IMR-90 (cell line): ENCODE data around the gene GATAD2A. TPM values are rescaled to one million over a fixed set of nuclear protein-coding genes. Genes with fewer than 3 reads are reported as not detected.

ENCODE experiments used
- ATAC-seq: fragments of 200-7000 bp; cut with Tn5 transposase; 2 replicates; pipeline ENCODE4 v1.9.1; 2020; ENCODE audit warnings: low read depth, mild to moderate bottlenecking, moderate library complexity
- BruUV-seq: library from RNA; stranded (reverse); fragments of 400-500 nt; replicated peaks from 2 replicates; lab custom pipeline; 2021; lab: Mats Ljungman, UMichigan
- CTCF ChIA-PET: fragments of 300-600 bp; formaldehyde crosslinking; extraction: SDS; loops from one replicate; lab custom pipeline; 2021; ENCODE audit warnings: antibody characterized with exemption; lab: Yijun Ruan, JAX
- POLR2A ChIA-PET: fragments of 300-600 bp; sonication (Branson Sonifier 250); formaldehyde crosslinking; loops from one replicate; lab custom pipeline; 2022; ENCODE audit warnings: antibody characterized with exemption; ENCODE audit not compliant: unreplicated experiment; lab: Charles Lee
- DNase-seq: peaks from one replicate; pipeline ENCODE4 v3.0.0; 2013
- H2AFZ ChIP-seq: replicated peaks from 2 replicates; pipeline ENCODE3; 2013; ENCODE audit warnings: low read length, mild to moderate bottlenecking; ENCODE audit not compliant: poor library complexity
- H2AK5ac ChIP-seq: 2 replicates; pipeline ENCODE4 v1.6.1; 2013; ENCODE audit warnings: low read depth, low read length, inconsistent platforms
- H2AK9ac ChIP-seq: replicated peaks from 2 replicates; pipeline ENCODE3; 2013; ENCODE audit warnings: mild to moderate bottlenecking, low read depth, low read length, moderate library complexity; ENCODE audit not compliant: poor library complexity
- H2BK120ac ChIP-seq: 2 replicates; pipeline ENCODE4 v1.6.1; 2013; ENCODE audit warnings: low read depth, low read length, inconsistent platforms
- H2BK15ac ChIP-seq: 3 replicates; pipeline ENCODE4 v1.6.1; 2013; ENCODE audit warnings: low read depth, low read length, inconsistent platforms
- H2BK20ac ChIP-seq: 2 replicates; pipeline ENCODE4 v1.6.1; 2013; ENCODE audit warnings: low read depth, mild to moderate bottlenecking, inconsistent platforms, low read length, moderate library complexity
- H2BK5ac ChIP-seq: 2 replicates; pipeline ENCODE4 v1.6.1; 2013; ENCODE audit warnings: mild to moderate bottlenecking, low read depth, low read length, inconsistent platforms; ENCODE audit not compliant: poor library complexity, severe bottlenecking
- H3K14ac ChIP-seq: replicated peaks from 2 replicates; pipeline ENCODE4 v1.6.1; 2013; ENCODE audit warnings: low read depth, low read length, inconsistent platforms
- H3K18ac ChIP-seq: 2 replicates; pipeline ENCODE4 v1.6.1; 2013; ENCODE audit warnings: low read depth, low read length, control low read depth
- H3K23ac ChIP-seq: 2 replicates; pipeline ENCODE4 v1.6.1; 2013; ENCODE audit warnings: low read depth, low read length, inconsistent platforms
- H3K27ac ChIP-seq: 2 replicates; pipeline ENCODE4 v1.5.1; 2013; ENCODE audit warnings: mild to moderate bottlenecking, control low read depth, low read length; ENCODE audit not compliant: insufficient read depth
- H3K27me3 ChIP-seq: 2 replicates; pipeline ENCODE4 v1.6.1; 2013; ENCODE audit warnings: low read length; ENCODE audit not compliant: control insufficient read depth, insufficient read depth
- H3K36me3 ChIP-seq: 2 replicates; pipeline ENCODE4 v1.6.1; 2013; ENCODE audit warnings: low read length, mixed read lengths; ENCODE audit not compliant: control insufficient read depth, insufficient read depth
- H3K4ac ChIP-seq: 2 replicates; pipeline ENCODE4 v1.6.1; 2013; ENCODE audit warnings: low read depth, low read length, inconsistent platforms
- H3K4me1 ChIP-seq: 2 replicates; pipeline ENCODE4 v1.6.1; 2013; ENCODE audit warnings: low read length, mixed read lengths; ENCODE audit not compliant: control insufficient read depth, insufficient read depth
- H3K4me2 ChIP-seq: 2 replicates; pipeline ENCODE4 v1.6.1; 2013; ENCODE audit warnings: low read depth, mild to moderate bottlenecking, control low read depth, low read length, moderate library complexity
- H3K4me3 ChIP-seq: 2 replicates; pipeline ENCODE4 v1.5.1; 2013; ENCODE audit warnings: low read depth, mild to moderate bottlenecking, control low read depth, low read length, moderate library complexity; ENCODE audit not compliant: insufficient read depth
- H3K56ac ChIP-seq: 2 replicates; pipeline ENCODE4 v1.6.1; 2013; ENCODE audit warnings: low read length, inconsistent platforms; ENCODE audit not compliant: insufficient read depth; ENCODE audit errors: extremely low read depth
- H3K79me1 ChIP-seq, 2 experiments: 2 replicates each; pipeline ENCODE4 v1.6.1; 2013; ENCODE audit warnings: low read length in 2 of 2, inconsistent platforms in 1 of 2, low read depth in 1 of 2
- H3K9ac ChIP-seq: 2 replicates; pipeline ENCODE4 v1.6.1; 2013; ENCODE audit warnings: low read depth, low read length, control low read depth
- H3K9me1 ChIP-seq: 2 replicates; pipeline ENCODE4 v1.6.1; 2013; ENCODE audit warnings: low read length, inconsistent platforms; ENCODE audit not compliant: insufficient read depth
- H3K9me3 ChIP-seq: 2 replicates; pipeline ENCODE4 v1.6.1; 2013; ENCODE audit warnings: low read length; ENCODE audit not compliant: control insufficient read depth, insufficient read depth
- H4K20me1 ChIP-seq: 2 replicates; pipeline ENCODE4 v1.6.1; 2013; ENCODE audit warnings: low read length, inconsistent platforms; ENCODE audit not compliant: insufficient read depth
- H4K5ac ChIP-seq: 2 replicates; pipeline ENCODE4 v1.6.1; 2013; ENCODE audit warnings: mild to moderate bottlenecking, low read depth, low read length, control low read depth
- H4K8ac ChIP-seq, 2 experiments: 2 replicates each; pipeline ENCODE4 v1.6.1; 2013; ENCODE audit warnings: low read depth in 2 of 2, low read length in 2 of 2, control low read depth in 1 of 2, inconsistent platforms in 1 of 2
- H4K91ac ChIP-seq: 2 replicates; pipeline ENCODE4 v1.6.1; 2013; ENCODE audit warnings: low read depth, low read length, inconsistent platforms; ENCODE audit not compliant: insufficient read depth
- CHD1 ChIP-seq: IDR thresholded peaks from 2 replicates; pipeline ENCODE4 v1.6.1; 2012; ENCODE audit warnings: low read depth, low read length, improper control_type of control experiment
- CTCF ChIP-seq: conservative IDR thresholded peaks from 2 replicates; pipeline ENCODE4 v1.5.1; 2012; ENCODE audit warnings: mild to moderate bottlenecking, low read depth, low read length, improper control_type of control experiment
- ELK1 ChIP-seq: fragments of 150-350 bp; IDR thresholded peaks from 2 replicates; pipeline ENCODE4 v1.6.1; 2016; ENCODE audit warnings: low read depth, mild to moderate bottlenecking, low read length, moderate library complexity, borderline replicate concordance
- FOS ChIP-seq: fragments of 150-350 bp; IDR thresholded peaks from 2 replicates; pipeline ENCODE4 v1.6.1; 2016; ENCODE audit warnings: low read depth, low read length
- MAFK ChIP-seq: IDR thresholded peaks from 2 replicates; pipeline ENCODE4 v1.6.1; 2012; ENCODE audit warnings: low read depth, low read length, improper control_type of control experiment
- MAZ ChIP-seq: IDR thresholded peaks from 2 replicates; pipeline ENCODE4 v1.6.1; 2012; ENCODE audit warnings: low read depth, mild to moderate bottlenecking, low read length, improper control_type of control experiment, moderate library complexity, borderline replicate concordance
- MXI1 ChIP-seq: IDR thresholded peaks from 2 replicates; pipeline ENCODE4 v1.6.1; 2012; ENCODE audit warnings: low read depth, mild to moderate bottlenecking, low read length, moderate library complexity, borderline replicate concordance
- NFE2L2 ChIP-seq: fragments of 150-350 bp; IDR thresholded peaks from 2 replicates; pipeline ENCODE4 v1.6.1; 2016; ENCODE audit warnings: low read depth, mild to moderate bottlenecking, low read length
- POLR2A ChIP-seq: IDR thresholded peaks from 2 replicates; pipeline ENCODE4 v1.6.1; 2012; ENCODE audit warnings: mild to moderate bottlenecking, low read depth, low read length
- RAD21 ChIP-seq: IDR thresholded peaks from 2 replicates; pipeline ENCODE4 v1.6.1; 2012; ENCODE audit warnings: low read length, improper control_type of control experiment
- RCOR1 ChIP-seq: IDR thresholded peaks from 2 replicates; pipeline ENCODE4 v1.6.1; 2012; ENCODE audit warnings: mild to moderate bottlenecking, low read length, improper control_type of control experiment; ENCODE audit not compliant: insufficient replicate concordance
- SMC3 ChIP-seq: fragments of 150-350 bp; IDR thresholded peaks from 2 replicates; pipeline ENCODE4 v1.6.1; 2016; ENCODE audit warnings: low read depth, mild to moderate bottlenecking, antibody characterized with exemption, low read length, moderate library complexity
- WGBS, 2 experiments: methylation state at CpG; one replicate each; pipeline versions ENCODE4 v1.1.5 to v1.1.7; 2013; ENCODE audit warnings: missing lambda C conversion rate in 2 of 2; ENCODE audit not compliant: insufficient read length in 1 of 2; ENCODE audit errors: extremely low coverage in 2 of 2; 5-methylcytosine and 5-hydroxymethylcytosine counted together
- dilution Hi-C: fragments of 300-500 bp; cut with HindIII; formaldehyde crosslinking; loops from one replicate; pipeline ENCODE4 v1.14.3; 2018; ENCODE audit warnings: low sequenced_read_pairs; ENCODE audit not compliant: unreplicated experiment
- in situ Hi-C: fragments of 300-500 bp; cut with MboI; formaldehyde crosslinking; loops from 3 replicates; pipeline ENCODE4 v1.14.3; 2019; ENCODE audit warnings: low sequenced_read_pairs, inconsistent platforms, mixed read lengths
- intact Hi-C: fragments of 100-400 bp; cut with micrococcal nuclease; formaldehyde crosslinking; loops from 2 replicates; pipeline ENCODE4 v1.10.0; 2022
- polyA plus RNA-seq, 3 experiments: library from polyadenylated mRNA; depleted of rRNA; stranded (reverse); fragments of >200 nt; gene quantifications; 2 replicates each; pipeline ENCODE4 v1.2.3, GENCODE V29; 2012; ENCODE audit warnings: low replicate concordance in 1 of 3
- total RNA-seq: library from RNA; depleted of rRNA; stranded (reverse); fragments of >200 nt; gene quantifications from 2 replicates; pipeline ENCODE4 v1.2.3, GENCODE V29; 2012

Gene GATAD2A
- total and polyA plus RNA-seq, 2 of the 4 experiments (the other 2 are of a cell fraction) = 23.5 to 33.2 TPM

GRCh38 chr19:19480688-19481087 lies 75.2 kb downstream of the GATAD2A start:
- peaks cover 12% of the 10 kb centered on the region for H3K9me1 ChIP-seq
- TF ChIP-seq MXI1 (no peak), ELK1 (no peak), NFE2L2 (no peak), RAD21 (no peak), MAFK (no peak), POLR2A (no peak), RCOR1 (no peak), MAZ (no peak), CHD1 (no peak), CTCF (no peak), SMC3 (no peak), FOS (no peak)
- H3K27me3 ChIP-seq = no peaks in the 10 kb centered on the region
- no peak overlapping the region for H2AK9ac ChIP-seq
- H3K4me1 ChIP-seq = peaks cover 17% of the 10 kb centered on the region
- no peak overlapping the region for H4K5ac ChIP-seq
- H3K27ac ChIP-seq = no peak overlapping the region
- peaks cover 34% of the 10 kb centered on the region for H4K20me1 ChIP-seq
- DNase-seq = no peak
- no peak overlapping the region for H2AFZ ChIP-seq
- no TSS peak for BruUV-seq
- peaks cover 24 to 91% of the 10 kb centered on the region in 2 experiments for H3K79me1 ChIP-seq
- H3K18ac ChIP-seq = no peak overlapping the region
- H4K8ac ChIP-seq = no peak overlapping the region
- CTCF ChIA-PET = no interaction called here
- no peak overlapping the region for H3K14ac ChIP-seq
- H2AK5ac ChIP-seq = no peak overlapping the region
- H3K4me2 ChIP-seq = no peak overlapping the region
- peaks cover 4% of the 10 kb centered on the region; the same call in 1 of the 2 replicates for H3K36me3 ChIP-seq
- no peak overlapping the region for H3K4ac ChIP-seq
- no CpG with 5 or more reads among the region's 5 CpGs for WGBS, 2 experiments
- POLR2A ChIA-PET = no interaction called here
- no peak overlapping the region for H3K23ac ChIP-seq
- no peak overlapping the region for H2BK20ac ChIP-seq
- no peak overlapping the region for H3K56ac ChIP-seq
- no peak overlapping the region for H2BK120ac ChIP-seq
- H3K9me3 ChIP-seq = no peaks in the 10 kb centered on the region
- in situ Hi-C loops = no loop called here
- dilution Hi-C loops = no loop called here
- no peak overlapping the region for H2BK5ac ChIP-seq
- H2BK15ac ChIP-seq = no peak overlapping the region
- ATAC-seq = no peak
- no peak overlapping the region for H3K9ac ChIP-seq
- intact Hi-C loops = no loop called here
- no peak overlapping the region for H3K4me3 ChIP-seq
- no peak overlapping the region for H4K91ac ChIP-seq
